NB4 (cell line): Measurements from ENCODE around the gene ARMC9.
A peak's percentile ranks its signal among the peaks of the same experiment; 100 is the strongest.

ENCODE experiments used
- DNase-seq: peaks from one replicate; pipeline ENCODE4 v3.0.0; 2010; ENCODE audit warnings: low read depth
- H3K4me3 ChIP-seq: one replicate; pipeline ENCODE4 v1.5.1; 2011; ENCODE audit warnings: mild to moderate bottlenecking, low read depth, low read length, moderate library complexity
- MAX ChIP-seq: IDR thresholded peaks from 2 replicates; pipeline ENCODE4 v1.6.1; 2011; ENCODE audit warnings: low read depth, low read length
- MYC ChIP-seq: IDR thresholded peaks from 2 replicates; pipeline ENCODE4 v1.6.1; 2011; ENCODE audit warnings: low read depth, low read length
- POLR2A ChIP-seq: IDR thresholded peaks from 2 replicates; pipeline ENCODE4 v1.6.1; 2011; ENCODE audit warnings: mild to moderate bottlenecking; ENCODE audit not compliant: insufficient read length; ENCODE audit errors: extremely low read depth
- TF ChIP-seq, protein P1 (sequence below): IDR thresholded peaks from one replicate; pipeline ENCODE4 v1.5.1; 2012; ENCODE audit warnings: low read depth, low read length

Gene ARMC9

GRCh38 chr2:231361701-231362554, 163.5 kb downstream of the ARMC9 start:
- peak overlapping the region; percentile 49 for H3K4me3 ChIP-seq
- TF ChIP-seq MAX (no peak), MYC (peak; percentile 37), POLR2A (peak; percentile 20)
- TF ChIP-seq, protein P1, sequence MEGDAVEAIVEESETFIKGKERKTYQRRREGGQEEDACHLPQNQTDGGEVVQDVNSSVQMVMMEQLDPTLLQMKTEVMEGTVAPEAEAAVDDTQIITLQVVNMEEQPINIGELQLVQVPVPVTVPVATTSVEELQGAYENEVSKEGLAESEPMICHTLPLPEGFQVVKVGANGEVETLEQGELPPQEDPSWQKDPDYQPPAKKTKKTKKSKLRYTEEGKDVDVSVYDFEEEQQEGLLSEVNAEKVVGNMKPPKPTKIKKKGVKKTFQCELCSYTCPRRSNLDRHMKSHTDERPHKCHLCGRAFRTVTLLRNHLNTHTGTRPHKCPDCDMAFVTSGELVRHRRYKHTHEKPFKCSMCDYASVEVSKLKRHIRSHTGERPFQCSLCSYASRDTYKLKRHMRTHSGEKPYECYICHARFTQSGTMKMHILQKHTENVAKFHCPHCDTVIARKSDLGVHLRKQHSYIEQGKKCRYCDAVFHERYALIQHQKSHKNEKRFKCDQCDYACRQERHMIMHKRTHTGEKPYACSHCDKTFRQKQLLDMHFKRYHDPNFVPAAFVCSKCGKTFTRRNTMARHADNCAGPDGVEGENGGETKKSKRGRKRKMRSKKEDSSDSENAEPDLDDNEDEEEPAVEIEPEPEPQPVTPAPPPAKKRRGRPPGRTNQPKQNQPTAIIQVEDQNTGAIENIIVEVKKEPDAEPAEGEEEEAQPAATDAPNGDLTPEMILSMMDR = peak; percentile 54
- peak; percentile 94 for DNase-seq

DNA sequence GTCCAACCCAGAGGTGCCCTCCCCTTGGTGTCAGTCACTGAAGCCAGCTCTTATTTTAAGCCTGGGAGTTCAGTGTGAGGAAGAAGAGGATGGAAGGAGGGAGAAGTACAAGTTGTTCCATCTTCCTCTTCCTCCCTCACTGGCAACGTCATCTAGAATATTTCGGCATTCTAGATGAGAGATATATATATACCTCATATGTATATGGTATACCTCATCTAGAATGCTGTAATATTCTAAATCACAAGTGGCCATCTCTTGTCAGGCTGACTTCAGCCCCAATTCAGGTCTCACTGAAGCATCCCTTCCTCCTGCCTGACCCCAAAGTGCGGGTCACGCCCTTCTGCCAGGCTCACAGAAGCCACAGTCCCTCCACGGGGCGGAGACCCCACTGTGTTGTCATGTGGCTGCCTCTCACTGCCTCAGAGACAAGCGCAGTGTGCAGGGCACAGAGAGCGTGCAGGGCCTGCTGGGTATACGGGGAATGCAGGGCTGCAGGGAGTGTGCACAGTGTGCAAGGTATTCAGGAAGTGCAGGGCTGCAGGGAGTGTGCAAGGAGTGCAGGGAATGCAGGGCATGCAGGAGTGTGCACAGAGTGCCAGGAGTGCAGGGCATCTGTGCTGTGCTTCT, 164.2 kb downstream of the ARMC9 start:
- H3K4me3 ChIP-seq = peak overlapping the region; percentile 49
- DNase-seq = peak; percentile 56
- TF ChIP-seq MAX (no peak), POLR2A (no peak), MYC (no peak)
- TF ChIP-seq, protein P1 = no peak

DNA sequence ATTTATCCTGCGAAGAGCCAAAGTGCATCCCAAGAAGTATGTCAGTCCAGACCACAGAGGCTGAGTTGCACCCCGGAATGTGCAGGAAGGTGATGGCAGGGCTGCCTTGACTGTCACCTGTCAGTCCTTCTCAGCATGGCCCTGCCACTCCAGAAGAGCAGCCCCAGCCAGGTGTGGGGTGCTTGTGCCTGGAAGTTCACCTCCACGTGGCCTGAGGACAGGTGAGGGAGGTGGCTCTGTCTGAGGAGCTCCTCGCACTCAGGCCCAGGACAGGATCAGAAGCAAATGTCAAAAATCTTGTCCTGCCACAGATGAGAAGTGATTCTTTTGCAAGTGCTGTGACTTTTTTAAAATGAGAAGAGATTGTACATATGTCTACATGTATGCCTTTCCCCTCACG, 165.6 kb downstream of the ARMC9 start:
- no peak for TF ChIP-seq POLR2A
- TF ChIP-seq MYC = no peak
- no peak for DNase-seq
- no peak overlapping the region for H3K4me3 ChIP-seq

DNA sequence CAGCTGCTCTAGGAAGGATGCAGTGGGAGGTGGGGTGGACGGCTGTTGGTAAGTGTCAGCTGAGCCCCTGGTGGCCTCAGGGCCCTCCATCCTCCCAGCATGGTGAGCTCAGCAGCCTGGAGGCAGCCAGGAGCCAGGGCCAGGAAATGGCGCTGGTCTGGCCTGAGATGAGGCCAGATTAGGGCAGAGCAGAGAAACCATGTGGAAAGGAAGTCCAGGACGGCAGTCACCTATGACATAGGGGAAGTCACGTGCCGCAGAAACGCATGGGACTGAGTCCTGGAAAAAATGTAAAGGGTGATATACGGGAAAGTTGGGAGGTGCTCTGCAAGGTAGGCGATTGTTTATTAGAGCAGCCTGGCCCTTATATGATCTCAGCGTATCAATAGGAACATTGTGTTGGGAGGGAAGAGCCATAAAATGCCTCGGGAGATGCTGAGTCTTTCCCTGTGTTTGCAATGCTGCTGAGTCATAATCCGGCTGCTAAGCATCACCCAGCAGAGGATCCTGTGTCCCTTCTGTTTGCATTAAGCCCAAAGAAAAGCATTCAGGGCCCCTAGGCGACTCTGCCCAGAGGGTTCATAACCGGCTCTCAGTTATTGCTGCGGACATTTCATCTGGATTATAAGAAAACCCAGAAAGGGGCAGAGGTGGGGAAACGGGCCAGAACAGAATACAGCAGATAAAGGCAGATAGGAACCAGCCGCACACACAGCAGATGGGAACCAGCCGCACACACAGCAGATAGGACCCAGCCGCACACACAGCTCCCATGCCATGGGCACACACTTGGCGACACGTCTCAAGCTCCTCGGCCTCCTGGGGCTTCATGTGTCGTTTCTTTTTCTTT, 166.8 kb downstream of the ARMC9 start:
- no peak overlapping the region for H3K4me3 ChIP-seq
- DNase-seq = no peak
- TF ChIP-seq MYC (no peak), MAX (no peak), POLR2A (no peak)
- TF ChIP-seq, protein P1 = no peak

GRCh38 chr2:231367178-231367577, 168.7 kb downstream of the ARMC9 start:
- no peak overlapping the region for H3K4me3 ChIP-seq
- no peak for DNase-seq
- no peak for TF ChIP-seq MAX
- no peak for TF ChIP-seq MYC
- TF ChIP-seq, protein P1 = no peak
- no peak for TF ChIP-seq POLR2A

GRCh38 chr2:231369580-231370428, 171.4 kb downstream of the ARMC9 start:
- DNase-seq = peak; percentile 46
- TF ChIP-seq MAX (no peak), POLR2A (no peak), MYC (no peak)
- TF ChIP-seq, protein P1 = no peak
- H3K4me3 ChIP-seq = no peak overlapping the region
